Tibial nerve (tissue), 4 donors: Measurements from ENCODE around the gene SLC25A17.

ENCODE experiments used
- EP300 ChIP-seq, 2 donors: sonication (generic); formaldehyde crosslinking; IDR thresholded peaks; one replicate each; pipeline ENCODE4 v1.6.1; 2017; ENCODE audit warnings: antibody characterized with exemption in 2 of 2, mild to moderate bottlenecking in 1 of 2
- POLR2A ChIP-seq, 2 donors: fragments of 450-650 bp; IDR thresholded peaks; one replicate each; pipeline ENCODE4 v1.6.1; 2017; ENCODE audit warnings: antibody characterized with exemption in 2 of 2, mild to moderate bottlenecking in 2 of 2, moderate library complexity in 2 of 2
- TF ChIP-seq, protein P1 (sequence below), 5 experiments: fragments of 200-600 bp in 3 of 5; fragments of 450-650 bp in 2 of 5; sonication (generic) in 3 of 5; IDR thresholded peaks; one replicate each; pipeline ENCODE4 v1.5.1; 2016 to 2019; ENCODE audit warnings: antibody characterized with exemption in 5 of 5, mild to moderate bottlenecking in 3 of 5, moderate library complexity in 2 of 5

DNA sequence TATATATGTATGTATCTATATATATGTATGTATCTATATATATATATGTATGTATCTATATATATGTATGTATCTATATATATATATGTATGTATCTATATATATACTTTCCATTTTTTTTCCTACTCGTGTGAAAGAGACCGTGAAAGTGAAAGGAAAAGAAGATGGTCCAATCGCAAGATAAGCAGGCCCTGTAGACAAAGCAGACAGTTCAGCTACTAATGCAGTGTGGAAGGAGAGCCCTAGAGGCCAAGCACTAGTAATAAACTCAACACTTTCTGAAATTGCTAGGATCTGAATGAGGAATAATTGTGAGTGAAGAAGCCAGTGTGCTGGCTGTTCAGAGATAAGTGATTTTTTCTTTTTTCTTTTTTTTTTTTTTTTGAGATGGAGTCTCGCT lies 92.6 kb downstream of the SLC25A17 start:
- TF ChIP-seq, protein P1, sequence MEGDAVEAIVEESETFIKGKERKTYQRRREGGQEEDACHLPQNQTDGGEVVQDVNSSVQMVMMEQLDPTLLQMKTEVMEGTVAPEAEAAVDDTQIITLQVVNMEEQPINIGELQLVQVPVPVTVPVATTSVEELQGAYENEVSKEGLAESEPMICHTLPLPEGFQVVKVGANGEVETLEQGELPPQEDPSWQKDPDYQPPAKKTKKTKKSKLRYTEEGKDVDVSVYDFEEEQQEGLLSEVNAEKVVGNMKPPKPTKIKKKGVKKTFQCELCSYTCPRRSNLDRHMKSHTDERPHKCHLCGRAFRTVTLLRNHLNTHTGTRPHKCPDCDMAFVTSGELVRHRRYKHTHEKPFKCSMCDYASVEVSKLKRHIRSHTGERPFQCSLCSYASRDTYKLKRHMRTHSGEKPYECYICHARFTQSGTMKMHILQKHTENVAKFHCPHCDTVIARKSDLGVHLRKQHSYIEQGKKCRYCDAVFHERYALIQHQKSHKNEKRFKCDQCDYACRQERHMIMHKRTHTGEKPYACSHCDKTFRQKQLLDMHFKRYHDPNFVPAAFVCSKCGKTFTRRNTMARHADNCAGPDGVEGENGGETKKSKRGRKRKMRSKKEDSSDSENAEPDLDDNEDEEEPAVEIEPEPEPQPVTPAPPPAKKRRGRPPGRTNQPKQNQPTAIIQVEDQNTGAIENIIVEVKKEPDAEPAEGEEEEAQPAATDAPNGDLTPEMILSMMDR (IDR thresholded peaks at IDR 0.05): no peak
- TF ChIP-seq POLR2A (IDR thresholded peaks at IDR 0.05): no peak
- TF ChIP-seq EP300 (IDR thresholded peaks at IDR 0.05): no peak
